Panc1 (cell line): Measurements from ENCODE around the gene APLF.

Experiments
- POLR2AphosphoS5 ChIP-seq: IDR thresholded peaks from 2 replicates; pipeline ENCODE4 v1.6.1; 2012; ENCODE audit warnings: mild to moderate bottlenecking, low read depth, low read length, moderate library complexity
- SIN3A ChIP-seq: IDR thresholded peaks from 2 replicates; pipeline ENCODE4 v1.6.1; 2012; ENCODE audit warnings: low read depth, mild to moderate bottlenecking, low read length, moderate library complexity, borderline replicate concordance; ENCODE audit not compliant: insufficient read depth
- TCF7L2 ChIP-seq: IDR thresholded peaks from 2 replicates; pipeline ENCODE4 v1.6.1; 2011; ENCODE audit warnings: mild to moderate bottlenecking, low read depth, low read length, inconsistent platforms
- TF ChIP-seq, protein P1 (sequence below): fragments of 450-650 bp; IDR thresholded peaks from 2 replicates; pipeline ENCODE4 v1.5.1; 2017; ENCODE audit warnings: mild to moderate bottlenecking
- TF ChIP-seq, protein P2 (sequence below), 2 experiments: IDR thresholded peaks; 2 replicates each; pipeline ENCODE4 v1.6.1; 2011 to 2012; ENCODE audit warnings: low read depth in 2 of 2, control low read depth in 1 of 2, low read length in 1 of 2, mild to moderate bottlenecking in 1 of 2, moderate library complexity in 1 of 2; ENCODE audit not compliant: insufficient read depth in 1 of 2

GRCh38 chr2:68475576-68475975 lies 8.2 kb downstream of the APLF start:
- TF ChIP-seq, protein P1, sequence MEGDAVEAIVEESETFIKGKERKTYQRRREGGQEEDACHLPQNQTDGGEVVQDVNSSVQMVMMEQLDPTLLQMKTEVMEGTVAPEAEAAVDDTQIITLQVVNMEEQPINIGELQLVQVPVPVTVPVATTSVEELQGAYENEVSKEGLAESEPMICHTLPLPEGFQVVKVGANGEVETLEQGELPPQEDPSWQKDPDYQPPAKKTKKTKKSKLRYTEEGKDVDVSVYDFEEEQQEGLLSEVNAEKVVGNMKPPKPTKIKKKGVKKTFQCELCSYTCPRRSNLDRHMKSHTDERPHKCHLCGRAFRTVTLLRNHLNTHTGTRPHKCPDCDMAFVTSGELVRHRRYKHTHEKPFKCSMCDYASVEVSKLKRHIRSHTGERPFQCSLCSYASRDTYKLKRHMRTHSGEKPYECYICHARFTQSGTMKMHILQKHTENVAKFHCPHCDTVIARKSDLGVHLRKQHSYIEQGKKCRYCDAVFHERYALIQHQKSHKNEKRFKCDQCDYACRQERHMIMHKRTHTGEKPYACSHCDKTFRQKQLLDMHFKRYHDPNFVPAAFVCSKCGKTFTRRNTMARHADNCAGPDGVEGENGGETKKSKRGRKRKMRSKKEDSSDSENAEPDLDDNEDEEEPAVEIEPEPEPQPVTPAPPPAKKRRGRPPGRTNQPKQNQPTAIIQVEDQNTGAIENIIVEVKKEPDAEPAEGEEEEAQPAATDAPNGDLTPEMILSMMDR = no peak
- no peak for TF ChIP-seq SIN3A
- TF ChIP-seq POLR2AphosphoS5 = no peak
- no peak for TF ChIP-seq TCF7L2
- TF ChIP-seq, protein P2, sequence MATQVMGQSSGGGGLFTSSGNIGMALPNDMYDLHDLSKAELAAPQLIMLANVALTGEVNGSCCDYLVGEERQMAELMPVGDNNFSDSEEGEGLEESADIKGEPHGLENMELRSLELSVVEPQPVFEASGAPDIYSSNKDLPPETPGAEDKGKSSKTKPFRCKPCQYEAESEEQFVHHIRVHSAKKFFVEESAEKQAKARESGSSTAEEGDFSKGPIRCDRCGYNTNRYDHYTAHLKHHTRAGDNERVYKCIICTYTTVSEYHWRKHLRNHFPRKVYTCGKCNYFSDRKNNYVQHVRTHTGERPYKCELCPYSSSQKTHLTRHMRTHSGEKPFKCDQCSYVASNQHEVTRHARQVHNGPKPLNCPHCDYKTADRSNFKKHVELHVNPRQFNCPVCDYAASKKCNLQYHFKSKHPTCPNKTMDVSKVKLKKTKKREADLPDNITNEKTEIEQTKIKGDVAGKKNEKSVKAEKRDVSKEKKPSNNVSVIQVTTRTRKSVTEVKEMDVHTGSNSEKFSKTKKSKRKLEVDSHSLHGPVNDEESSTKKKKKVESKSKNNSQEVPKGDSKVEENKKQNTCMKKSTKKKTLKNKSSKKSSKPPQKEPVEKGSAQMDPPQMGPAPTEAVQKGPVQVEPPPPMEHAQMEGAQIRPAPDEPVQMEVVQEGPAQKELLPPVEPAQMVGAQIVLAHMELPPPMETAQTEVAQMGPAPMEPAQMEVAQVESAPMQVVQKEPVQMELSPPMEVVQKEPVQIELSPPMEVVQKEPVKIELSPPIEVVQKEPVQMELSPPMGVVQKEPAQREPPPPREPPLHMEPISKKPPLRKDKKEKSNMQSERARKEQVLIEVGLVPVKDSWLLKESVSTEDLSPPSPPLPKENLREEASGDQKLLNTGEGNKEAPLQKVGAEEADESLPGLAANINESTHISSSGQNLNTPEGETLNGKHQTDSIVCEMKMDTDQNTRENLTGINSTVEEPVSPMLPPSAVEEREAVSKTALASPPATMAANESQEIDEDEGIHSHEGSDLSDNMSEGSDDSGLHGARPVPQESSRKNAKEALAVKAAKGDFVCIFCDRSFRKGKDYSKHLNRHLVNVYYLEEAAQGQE (IDR thresholded peaks at IDR 0.05; ENCODE audit: insufficient read depth in 1 of 2, low read depth in 2 of 2, low read length in 1 of 2) = no peak
